GM12878 (cell line): ENCODE data around the gene YTHDF2. TPM values are rescaled to one million over a fixed set of nuclear protein-coding genes. Genes with fewer than 3 reads are reported as not detected.

Source experiments
- ATAC-seq: fragments of 200-7000 bp; cut with Tn5 transposase; 3 replicates; pipeline ENCODE4 v1.9.1; 2020; ENCODE audit warnings: mild to moderate bottlenecking, moderate library complexity
- BruUV-seq: library from RNA; stranded (reverse); fragments of 400-500 nt; replicated peaks from 2 replicates; lab custom pipeline; 2021; lab: Mats Ljungman, UMichigan
- CTCF ChIA-PET: fragments of 300-600 bp; sonication (Branson Sonifier 250); formaldehyde crosslinking; extraction: SDS; loops from one replicate; lab custom pipeline; 2021; ENCODE audit warnings: inconsistent platforms; lab: Yijun Ruan, JAX
- POLR2A ChIA-PET: fragments of 350-600 bp; formaldehyde crosslinking; extraction: SDS; loops from one replicate; lab custom pipeline; 2021; ENCODE audit warnings: inconsistent platforms; lab: Charles Lee
- RAD21 ChIA-PET: fragments of 300-600 bp; sonication (Branson Sonifier 250); formaldehyde crosslinking; loops from one replicate; lab custom pipeline; 2023; ENCODE audit warnings: antibody characterized with exemption; ENCODE audit not compliant: unreplicated experiment; lab: Charles Lee
- SMC1A ChIA-PET: fragments of 300-600 bp; sonication (Branson Sonifier 250); formaldehyde crosslinking; loops from one replicate; lab custom pipeline; 2023; ENCODE audit not compliant: unreplicated experiment, uncharacterized antibody; lab: Charles Lee
- DNase-seq: peaks from one replicate; pipeline ENCODE4 v3.0.0-alpha.2; 2011; ENCODE audit warnings: low read depth, low spot score
- FAIRE-seq: peaks from 3 replicates; lab custom pipeline; 2011; peaks lifted over from hg19 to GRCh38; lab: Jason Lieb, UNC
- H2AFZ ChIP-seq: 2 replicates; pipeline ENCODE4 v1.6.0; 2011; ENCODE audit warnings: low read depth, low read length, control low read depth; ENCODE audit not compliant: control insufficient read depth
- H3K27ac ChIP-seq: 2 replicates; pipeline ENCODE4 v1.5.1; 2011; ENCODE audit warnings: control low read depth; ENCODE audit not compliant: control insufficient read depth, insufficient read depth
- H3K27me3 ChIP-seq, 2 experiments: replicated peaks in 1 of 2; 2 replicates each; pipeline versions ENCODE4 v1.6.0 to v1.6.1; 2011; ENCODE audit warnings: low read length in 1 of 2; ENCODE audit not compliant: control insufficient read depth in 2 of 2, insufficient read depth in 2 of 2
- H3K36me3 ChIP-seq, 2 experiments: 2 replicates each; pipeline ENCODE4 v1.5.1; 2011; ENCODE audit warnings: low read length in 1 of 2; ENCODE audit not compliant: control insufficient read depth in 2 of 2, insufficient read depth in 2 of 2
- H3K4me1 ChIP-seq: 2 replicates; pipeline ENCODE4 v1.6.1; 2011; ENCODE audit warnings: mild to moderate bottlenecking, low read length, moderate library complexity, mixed read lengths; ENCODE audit not compliant: control insufficient read depth, insufficient read depth
- H3K4me2 ChIP-seq: 2 replicates; pipeline ENCODE4 v1.6.0; 2011; ENCODE audit warnings: control low read depth; ENCODE audit not compliant: control insufficient read depth, insufficient read depth
- H3K4me3 ChIP-seq: fragments of 200-600 bp; sonication (generic); 2 replicates; pipeline ENCODE4 v1.5.1; 2016
- H3K79me2 ChIP-seq: 2 replicates; pipeline ENCODE4 v1.6.0; 2011; ENCODE audit warnings: low read length; ENCODE audit not compliant: control insufficient read depth, insufficient read depth
- H3K9ac ChIP-seq: 2 replicates; pipeline ENCODE4 v1.8.0; 2011; ENCODE audit warnings: low read length, control low read depth, mixed read lengths; ENCODE audit not compliant: control insufficient read depth, insufficient read depth
- H3K9me3 ChIP-seq: replicated peaks from 3 replicates; pipeline ENCODE4 v1.5.1; 2011; ENCODE audit warnings: mild to moderate bottlenecking, low read length; ENCODE audit not compliant: control insufficient read depth, insufficient read depth
- H4K20me1 ChIP-seq: 2 replicates; pipeline ENCODE4 v1.6.0; 2011; ENCODE audit not compliant: control insufficient read depth, insufficient read depth
- ATF3 ChIP-seq: IDR thresholded peaks from 2 replicates; pipeline ENCODE4 v1.6.1; 2011; ENCODE audit warnings: low read depth, mild to moderate bottlenecking, low read length, moderate library complexity, borderline replicate concordance; ENCODE audit errors: extremely low read depth
- BCL3 ChIP-seq: IDR thresholded peaks from 2 replicates; pipeline ENCODE4 v1.6.1; 2011; ENCODE audit warnings: borderline replicate concordance, low read depth, mild to moderate bottlenecking, moderate library complexity, low read length; ENCODE audit not compliant: insufficient read depth, poor library complexity, severe bottlenecking
- BMI1 ChIP-seq: fragments of 450-650 bp; IDR thresholded peaks from 2 replicates; pipeline ENCODE4 v1.6.1; 2016; ENCODE audit warnings: mild to moderate bottlenecking, moderate library complexity, borderline replicate concordance
- CHD1 ChIP-seq: IDR thresholded peaks from 2 replicates; pipeline ENCODE4 v1.6.1; 2012; ENCODE audit warnings: low read depth, low read length, improper control_type of control experiment
- ESRRA ChIP-seq: IDR thresholded peaks from 2 replicates; pipeline ENCODE4 v1.6.1; 2012; ENCODE audit warnings: mild to moderate bottlenecking, low read length, improper control_type of control experiment
- MYC ChIP-seq: IDR thresholded peaks from 2 replicates; pipeline ENCODE4 v1.6.1; 2011; ENCODE audit warnings: mild to moderate bottlenecking, low read length, moderate library complexity, inconsistent platforms; ENCODE audit not compliant: insufficient read depth, insufficient replicate concordance, insufficient read length, severe bottlenecking
- NFIC ChIP-seq: IDR thresholded peaks from 2 replicates; pipeline ENCODE4 v1.6.1; 2012; ENCODE audit warnings: low read depth, mild to moderate bottlenecking, inconsistent platforms, low read length, moderate library complexity
- NR2F1 ChIP-seq: fragments of 450-650 bp; conservative IDR thresholded peaks from 2 replicates; pipeline ENCODE4 v1.6.1; 2017; ENCODE audit warnings: mild to moderate bottlenecking
- PKNOX1 ChIP-seq: fragments of 450-650 bp; IDR thresholded peaks from 2 replicates; pipeline ENCODE4 v1.6.1; 2016; ENCODE audit warnings: mild to moderate bottlenecking
- REST ChIP-seq: IDR thresholded peaks from 2 replicates; pipeline ENCODE4 v1.6.1; 2012; ENCODE audit warnings: mild to moderate bottlenecking, low read depth, low read length
- SKIL ChIP-seq: fragments of 450-650 bp; IDR thresholded peaks from 2 replicates; pipeline ENCODE4 v1.6.1; 2017; ENCODE audit warnings: mild to moderate bottlenecking, low read depth, inconsistent platforms; ENCODE audit not compliant: poor library complexity, severe bottlenecking
- SREBF2 ChIP-seq: IDR thresholded peaks from 2 replicates; pipeline ENCODE4 v1.6.1; 2012; ENCODE audit warnings: mild to moderate bottlenecking, low read length
- TCF7 ChIP-seq: IDR thresholded peaks from 2 replicates; pipeline ENCODE4 v1.6.1; 2014; ENCODE audit warnings: antibody characterized with exemption, borderline replicate concordance
- YY1 ChIP-seq: IDR thresholded peaks from 2 replicates; pipeline ENCODE4 v1.6.1; 2011; ENCODE audit warnings: low read depth, mild to moderate bottlenecking, low read length
- ZNF274 ChIP-seq: IDR thresholded peaks from one replicate; pipeline ENCODE4 v1.8.0; 2011; ENCODE audit not compliant: insufficient read length, insufficient read depth
- ZNF622 ChIP-seq: fragments of 450-650 bp; IDR thresholded peaks from 2 replicates; pipeline ENCODE4 v1.6.1; 2017; ENCODE audit warnings: mild to moderate bottlenecking, inconsistent platforms
- WGBS: methylation state at CpG from one replicate; pipeline ENCODE4 v1.1.6; 2016; ENCODE audit warnings: low lambda C conversion rate; ENCODE audit not compliant: insufficient replicate concordance, insufficient coverage; ENCODE audit errors: missing lambda C conversion rate; 5-methylcytosine and 5-hydroxymethylcytosine counted together
- in situ Hi-C: fragments of 300-500 bp; cut with MboI; formaldehyde crosslinking; loops from 9 replicates; pipeline ENCODE4 v1.14.3; 2018; ENCODE audit warnings: mixed read lengths
- intact Hi-C: fragments of 100-400 bp; cut with micrococcal nuclease; formaldehyde crosslinking; loops from one replicate; pipeline ENCODE4 v1.14.2; 2022; ENCODE audit not compliant: unreplicated experiment
- polyA plus RNA-seq, 11 experiments: library from polyadenylated mRNA; depleted of rRNA in 4 of 11; unstranded in 6 of 11; stranded (reverse) in 5 of 11; fragments of >200 nt; fragmentation: Nextera tagmentation in 4 of 11; fragmentation: Illumina TruSeq in 1 of 11; extraction: Ambion mirVana in 4 of 11; extraction: Trizol in 1 of 11; gene quantifications; 1 replicate in 1 of 11; 2 replicates in 10 of 11; pipeline versions ENCODE4 v1.2.1 to v1.2.3, GENCODE V29; 2011 to 2016; ENCODE audit warnings: inconsistent platforms in 2 of 11, missing spikeins in 2 of 11, low read depth in 1 of 11
- total RNA-seq, 4 experiments: library from RNA; depleted of rRNA in 3 of 4; stranded (reverse); fragments of >200 nt in 3 of 4; fragmentation: Illumina TruSeq in 1 of 4; extraction: Trizol in 1 of 4; gene quantifications; 2 replicates each; pipeline versions ENCODE4 v1.2.1 to v1.2.3, GENCODE V29; 2013 to 2021

Gene YTHDF2
- total and polyA plus RNA-seq, 10 of the 15 experiments (the other 5 are each of a cell fraction or from before 2014, with no cell fraction given) = 42.4 to 121 (median 66.9) TPM

GRCh38 chr1:28803662-28804061 is 66.9 kb downstream of the YTHDF2 start:
- intact Hi-C loops (no loop called here), in situ Hi-C loops (no loop called here)
- H3K36me3 ChIP-seq = no peaks in the 10 kb centered on the region
- no peaks in the 10 kb centered on the region for H3K27me3 ChIP-seq
- ATAC-seq (no peak), DNase-seq (no peak), FAIRE-seq (no peak)
- 40% methylated on average over 3 of the region's 3 CpGs for WGBS
- no peaks in the 10 kb centered on the region; the same call in 2 of the 3 replicates for H3K9me3 ChIP-seq
- no TSS peak for BruUV-seq
- ChIA-PET POLR2A (no interaction called here), SMC1A (interaction anchor here (0.8 kb wide), 1 partner anchor 29 kb away, joined by 3 read pairs; no protein-coding TSS in a partner anchor), CTCF (interaction anchor here (1.6 kb wide), 1 partner anchor 10 kb away, joined by 3 read pairs; no protein-coding TSS in a partner anchor), RAD21 (interaction anchor here (1.1 kb wide), 1 partner anchor 73 kb away, joined by 3 read pairs; no protein-coding TSS in a partner anchor)
- H3K9ac ChIP-seq = no peak overlapping the region
- H3K4me3 ChIP-seq = no peak overlapping the region
- no peak overlapping the region for H2AFZ ChIP-seq
- H3K4me1 ChIP-seq = no peaks in the 10 kb centered on the region
- H3K79me2 ChIP-seq = no peaks in the 10 kb centered on the region
- H3K27ac ChIP-seq = no peak overlapping the region
- no peaks in the 10 kb centered on the region for H4K20me1 ChIP-seq
- H3K4me2 ChIP-seq = no peak overlapping the region
- TF ChIP-seq REST (no peak), BMI1 (no peak), MYC (no peak), YY1 (no peak), SKIL (no peak), BCL3 (no peak), ZNF274 (no peak), SREBF2 (no peak), ESRRA (no peak), ZNF622 (no peak), TCF7 (no peak), CHD1 (no peak), ATF3 (no peak), NR2F1 (no peak), NFIC (no peak), PKNOX1 (no peak)
